AG10803 (cell line): ENCODE data around the gene EMILIN3.

Experiments used
- DNase-seq: peaks from one replicate; pipeline ENCODE4 v3.0.0; 2010; ENCODE audit warnings: low read depth
- H3K4me3 ChIP-seq: 2 replicates; pipeline ENCODE4 v1.5.1; 2011; ENCODE audit warnings: mild to moderate bottlenecking, low read length, control low read depth
- TF ChIP-seq, protein P1 (sequence below): conservative IDR thresholded peaks from 2 replicates; pipeline ENCODE4 v1.5.1; 2011; ENCODE audit warnings: mild to moderate bottlenecking, low read length, control low read depth, inconsistent platforms

EMILIN3 gene

GRCh38 chr20:41364236-41364855 is 2.3 kb downstream of the EMILIN3 start:
- TF ChIP-seq, protein P1, sequence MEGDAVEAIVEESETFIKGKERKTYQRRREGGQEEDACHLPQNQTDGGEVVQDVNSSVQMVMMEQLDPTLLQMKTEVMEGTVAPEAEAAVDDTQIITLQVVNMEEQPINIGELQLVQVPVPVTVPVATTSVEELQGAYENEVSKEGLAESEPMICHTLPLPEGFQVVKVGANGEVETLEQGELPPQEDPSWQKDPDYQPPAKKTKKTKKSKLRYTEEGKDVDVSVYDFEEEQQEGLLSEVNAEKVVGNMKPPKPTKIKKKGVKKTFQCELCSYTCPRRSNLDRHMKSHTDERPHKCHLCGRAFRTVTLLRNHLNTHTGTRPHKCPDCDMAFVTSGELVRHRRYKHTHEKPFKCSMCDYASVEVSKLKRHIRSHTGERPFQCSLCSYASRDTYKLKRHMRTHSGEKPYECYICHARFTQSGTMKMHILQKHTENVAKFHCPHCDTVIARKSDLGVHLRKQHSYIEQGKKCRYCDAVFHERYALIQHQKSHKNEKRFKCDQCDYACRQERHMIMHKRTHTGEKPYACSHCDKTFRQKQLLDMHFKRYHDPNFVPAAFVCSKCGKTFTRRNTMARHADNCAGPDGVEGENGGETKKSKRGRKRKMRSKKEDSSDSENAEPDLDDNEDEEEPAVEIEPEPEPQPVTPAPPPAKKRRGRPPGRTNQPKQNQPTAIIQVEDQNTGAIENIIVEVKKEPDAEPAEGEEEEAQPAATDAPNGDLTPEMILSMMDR: no peak
- no peak for DNase-seq

GRCh38 chr20:41363601-41364000 is 3.0 kb downstream of the EMILIN3 start:
- TF ChIP-seq, protein P1: no peak
- DNase-seq: no peak
- no peak overlapping the region for H3K4me3 ChIP-seq

More at GRCh38 chr20:41364236-41364855, 2.3 kb downstream of the EMILIN3 start:
- H3K4me3 ChIP-seq: no peak overlapping the region

DNA sequence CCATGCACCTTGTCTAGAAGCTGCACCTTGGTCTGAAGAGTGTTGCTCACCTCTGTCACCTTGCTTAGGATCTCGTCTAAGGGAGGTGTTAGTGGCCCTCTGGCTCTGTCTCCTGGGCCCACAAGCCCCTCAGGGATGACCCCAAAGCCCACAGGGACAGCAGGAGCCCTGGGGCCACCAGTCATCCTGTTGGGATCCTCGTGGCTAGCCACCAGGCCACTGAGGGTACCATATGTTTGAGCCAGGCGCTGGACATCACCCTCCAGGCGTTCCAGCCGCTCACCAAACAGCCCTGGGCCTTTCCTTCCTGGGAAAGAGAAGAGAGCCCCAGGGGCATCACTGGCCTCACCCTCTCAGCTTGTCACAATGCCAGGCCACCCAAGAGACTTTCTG is 3.9 kb downstream of the EMILIN3 start:
- no peak overlapping the region for H3K4me3 ChIP-seq
- no peak for DNase-seq
- TF ChIP-seq, protein P1: no peak

- no peak for DNase-seq
- TF ChIP-seq, protein P1: no peak
- no peak overlapping the region for H3K4me3 ChIP-seq
Measured at GRCh38 chr20:41361757-41362747, 4.6 kb downstream of the EMILIN3 start.

GRCh38 chr20:41360831-41361756 is 5.5 kb downstream of the EMILIN3 start:
- TF ChIP-seq, protein P1: no peak
- DNase-seq: no peak
- no peak overlapping the region for H3K4me3 ChIP-seq

GRCh38 chr20:41359541-41360011 is 7.0 kb downstream of the EMILIN3 start:
- DNase-seq: no peak
- H3K4me3 ChIP-seq: no peak overlapping the region
- TF ChIP-seq, protein P1: no peak
